Nephron (organoid): ENCODE data around the gene KLHL29.

Source experiments
- H3K27ac Mint-ChIP-seq, 3 experiments: 2 replicates each; pipeline ENCODE4 v1.8.0; 2020; ENCODE audit warnings: mixed read lengths in 3 of 3, mild to moderate bottlenecking in 2 of 3, moderate library complexity in 1 of 3
- H3K27me3 Mint-ChIP-seq: 2 replicates; pipeline ENCODE4 v1.8.0; 2021; ENCODE audit warnings: low read depth, mild to moderate bottlenecking, moderate library complexity, mixed read lengths
- H3K36me3 Mint-ChIP-seq: 2 replicates; pipeline ENCODE4 v1.8.0; 2020; ENCODE audit warnings: low read depth, mixed read lengths
- H3K4me1 Mint-ChIP-seq: 2 replicates; pipeline ENCODE4 v1.8.0; 2020; ENCODE audit warnings: mixed read lengths
- H3K4me3 Mint-ChIP-seq, 3 experiments: 2 replicates each; pipeline ENCODE4 v1.8.0; 2020; ENCODE audit warnings: mild to moderate bottlenecking in 3 of 3, mixed read lengths in 3 of 3, moderate library complexity in 2 of 3
- H3K9me3 Mint-ChIP-seq: 2 replicates; pipeline ENCODE4 v1.8.0; 2020; ENCODE audit warnings: mixed read lengths
- TF ChIP-seq, protein P1 (sequence below), 3 experiments: fragments of 200-600 bp; sonication (generic); IDR thresholded peaks; one replicate each; pipeline ENCODE4 v1.5.0; 2021; ENCODE audit warnings: antibody characterized with exemption in 3 of 3; ENCODE audit not compliant: unreplicated experiment in 3 of 3

Gene KLHL29

DNA sequence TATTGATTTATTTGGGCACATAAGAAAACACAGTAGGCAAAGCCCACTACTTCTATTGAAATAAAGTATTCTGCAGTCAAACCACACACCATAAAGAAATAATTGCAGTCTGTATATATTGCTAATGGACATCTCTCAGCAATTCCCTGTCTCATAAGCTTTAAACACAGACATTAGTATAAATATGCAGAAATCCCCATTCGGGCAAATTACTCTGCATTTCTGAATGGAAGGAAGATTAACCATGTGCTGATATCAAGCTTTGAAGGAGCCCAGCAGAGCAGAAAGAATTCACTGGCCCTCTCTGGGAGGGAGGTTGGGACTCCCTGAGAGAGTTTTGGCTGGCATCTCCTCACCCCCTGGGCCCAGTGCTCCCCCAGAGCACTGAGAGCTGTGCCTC is 272.4 kb downstream of the KLHL29 start:
- H3K4me3 Mint-ChIP-seq: no peak overlapping the region
- peaks cover 3% of the 10 kb centered on the region for H3K36me3 Mint-ChIP-seq
- TF ChIP-seq, protein P1, sequence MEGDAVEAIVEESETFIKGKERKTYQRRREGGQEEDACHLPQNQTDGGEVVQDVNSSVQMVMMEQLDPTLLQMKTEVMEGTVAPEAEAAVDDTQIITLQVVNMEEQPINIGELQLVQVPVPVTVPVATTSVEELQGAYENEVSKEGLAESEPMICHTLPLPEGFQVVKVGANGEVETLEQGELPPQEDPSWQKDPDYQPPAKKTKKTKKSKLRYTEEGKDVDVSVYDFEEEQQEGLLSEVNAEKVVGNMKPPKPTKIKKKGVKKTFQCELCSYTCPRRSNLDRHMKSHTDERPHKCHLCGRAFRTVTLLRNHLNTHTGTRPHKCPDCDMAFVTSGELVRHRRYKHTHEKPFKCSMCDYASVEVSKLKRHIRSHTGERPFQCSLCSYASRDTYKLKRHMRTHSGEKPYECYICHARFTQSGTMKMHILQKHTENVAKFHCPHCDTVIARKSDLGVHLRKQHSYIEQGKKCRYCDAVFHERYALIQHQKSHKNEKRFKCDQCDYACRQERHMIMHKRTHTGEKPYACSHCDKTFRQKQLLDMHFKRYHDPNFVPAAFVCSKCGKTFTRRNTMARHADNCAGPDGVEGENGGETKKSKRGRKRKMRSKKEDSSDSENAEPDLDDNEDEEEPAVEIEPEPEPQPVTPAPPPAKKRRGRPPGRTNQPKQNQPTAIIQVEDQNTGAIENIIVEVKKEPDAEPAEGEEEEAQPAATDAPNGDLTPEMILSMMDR (IDR thresholded peaks at IDR 0.05; ENCODE audit: unreplicated experiment in 3 of 3): no peak

DNA sequence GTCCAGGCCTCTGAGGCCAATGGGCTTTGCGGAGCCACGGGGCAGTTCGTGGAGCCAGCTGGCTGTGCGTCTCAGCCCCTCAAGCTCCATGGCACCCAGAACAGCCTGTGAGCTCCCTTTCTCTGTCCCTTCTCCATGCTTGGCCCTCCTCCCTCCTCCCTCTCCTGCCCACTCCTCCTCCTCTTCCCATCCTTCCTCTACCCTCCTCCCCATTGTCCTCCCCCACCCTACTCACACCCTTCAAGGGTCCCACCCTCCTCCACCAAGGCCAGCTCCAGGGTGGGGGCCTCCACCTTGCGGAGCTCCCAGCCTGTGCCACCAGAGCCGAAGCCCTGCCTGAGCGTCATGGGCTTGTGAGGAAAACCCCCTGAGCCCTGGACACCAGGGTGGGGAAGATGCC is 273.0 kb downstream of the KLHL29 start:
- Mint-ChIP-seq H3K27me3 (peaks cover 6% of the 10 kb centered on the region), H3K36me3 (peaks cover 2% of the 10 kb centered on the region), H3K27ac (no peak overlapping the region), H3K9me3 (no peaks in the 10 kb centered on the region), H3K4me1 (peaks cover 49% of the 10 kb centered on the region), H3K4me3 (no peak overlapping the region)
- TF ChIP-seq, protein P1 (IDR thresholded peaks at IDR 0.05; ENCODE audit: unreplicated experiment in 3 of 3): no peak

More for the DNA sequence above, 272.4 kb downstream of the KLHL29 start:
- Mint-ChIP-seq H3K4me1 (peaks cover 49% of the 10 kb centered on the region), H3K27me3 (peaks cover 6% of the 10 kb centered on the region), H3K27ac (peak overlapping the region in 1 of 3 experiments; percentile 35), H3K9me3 (no peaks in the 10 kb centered on the region)

DNA sequence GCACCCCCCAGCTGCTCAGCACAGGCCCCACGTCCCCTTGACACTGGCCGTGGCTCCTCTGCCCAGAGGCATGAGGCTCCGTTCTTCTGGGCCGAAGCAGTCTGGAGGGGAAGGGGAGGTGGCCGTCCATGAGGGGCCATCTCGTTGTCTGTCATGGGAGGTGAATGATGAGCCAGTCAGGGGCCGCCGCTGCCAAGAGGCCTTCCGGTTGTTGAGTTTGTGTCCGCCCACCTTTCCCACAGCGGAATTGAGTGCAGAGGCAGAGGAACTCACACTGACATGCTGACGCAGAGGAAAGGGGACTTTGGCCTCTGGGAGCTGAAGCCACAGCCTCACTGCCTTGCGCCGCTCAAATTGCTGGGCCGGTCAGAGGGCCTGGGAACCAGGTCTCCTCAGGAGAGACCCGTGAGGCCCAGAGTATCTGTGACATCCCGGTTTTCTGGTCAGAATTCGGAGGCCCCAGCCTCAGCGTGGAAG is 273.5 kb downstream of the KLHL29 start:
- Mint-ChIP-seq H3K36me3 (no peaks in the 10 kb centered on the region), H3K27me3 (peaks cover 6% of the 10 kb centered on the region), H3K4me1 (peaks cover 51% of the 10 kb centered on the region), H3K9me3 (no peaks in the 10 kb centered on the region), H3K27ac (peak overlapping the region; percentile 50 to 86 (median 78)), H3K4me3 (peak overlapping the region in 1 of 3 experiments; percentile 13)
- TF ChIP-seq, protein P1 (IDR thresholded peaks at IDR 0.05; ENCODE audit: unreplicated experiment in 3 of 3): no peak

DNA sequence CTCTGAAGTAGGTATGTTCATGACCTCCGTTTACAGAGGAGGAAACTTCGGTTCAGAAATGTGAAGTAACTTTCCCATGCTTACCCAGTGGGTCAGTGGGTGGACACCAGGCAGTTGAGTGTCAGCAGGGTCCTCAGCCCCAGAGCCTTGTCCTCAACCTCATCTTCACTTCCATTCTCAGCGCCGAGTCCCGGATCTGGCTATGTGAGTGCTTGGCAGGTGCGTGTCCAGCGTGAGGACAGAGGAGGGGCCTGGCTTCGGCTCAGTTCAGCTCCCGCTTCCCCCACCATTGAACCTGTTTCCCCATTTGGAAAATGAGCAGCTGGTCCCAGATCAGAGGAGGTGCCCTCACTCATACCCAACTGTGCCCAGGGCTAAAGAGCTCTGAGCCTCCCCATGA is 274.3 kb downstream of the KLHL29 start:
- TF ChIP-seq, protein P1 (IDR thresholded peaks at IDR 0.05; ENCODE audit: unreplicated experiment in 3 of 3): no peak
- H3K27ac Mint-ChIP-seq: peak overlapping the region; percentile 50 to 86 (median 78)
- peaks cover 57% of the 10 kb centered on the region for H3K4me1 Mint-ChIP-seq
- no peak overlapping the region for H3K4me3 Mint-ChIP-seq
- no peaks in the 10 kb centered on the region for H3K36me3 Mint-ChIP-seq
- peaks cover 6% of the 10 kb centered on the region for H3K27me3 Mint-ChIP-seq
- H3K9me3 Mint-ChIP-seq: no peaks in the 10 kb centered on the region

DNA sequence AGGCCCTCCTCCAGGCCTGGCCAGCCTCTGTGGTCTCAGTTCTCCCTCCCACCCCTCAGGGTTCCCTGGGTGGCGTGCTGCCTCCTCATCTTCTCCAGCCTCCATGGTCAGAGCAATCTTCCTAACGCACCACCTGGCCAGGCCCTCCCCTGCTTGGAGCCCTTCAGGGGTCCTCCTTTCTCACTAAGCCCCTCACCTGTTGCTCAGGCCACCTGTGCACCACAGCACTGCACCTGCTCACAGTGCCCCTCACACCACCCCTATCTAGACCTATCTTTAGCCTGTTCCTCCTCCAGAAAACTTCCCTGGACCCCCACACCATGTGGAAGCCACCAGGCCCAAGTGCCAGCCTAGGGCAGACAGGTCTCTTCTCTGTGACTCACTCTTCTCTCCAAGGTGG is 274.8 kb downstream of the KLHL29 start:
- Mint-ChIP-seq H3K36me3 (no peaks in the 10 kb centered on the region), H3K27me3 (peaks cover 6% of the 10 kb centered on the region), H3K27ac (peak overlapping the region in 2 of 3 experiments; percentile 51 to 86), H3K9me3 (no peaks in the 10 kb centered on the region), H3K4me1 (peaks cover 57% of the 10 kb centered on the region), H3K4me3 (peak overlapping the region in 2 of 3 experiments; percentile 20 to 21)
- TF ChIP-seq, protein P1 (IDR thresholded peaks at IDR 0.05; ENCODE audit: unreplicated experiment in 3 of 3): no peak

DNA sequence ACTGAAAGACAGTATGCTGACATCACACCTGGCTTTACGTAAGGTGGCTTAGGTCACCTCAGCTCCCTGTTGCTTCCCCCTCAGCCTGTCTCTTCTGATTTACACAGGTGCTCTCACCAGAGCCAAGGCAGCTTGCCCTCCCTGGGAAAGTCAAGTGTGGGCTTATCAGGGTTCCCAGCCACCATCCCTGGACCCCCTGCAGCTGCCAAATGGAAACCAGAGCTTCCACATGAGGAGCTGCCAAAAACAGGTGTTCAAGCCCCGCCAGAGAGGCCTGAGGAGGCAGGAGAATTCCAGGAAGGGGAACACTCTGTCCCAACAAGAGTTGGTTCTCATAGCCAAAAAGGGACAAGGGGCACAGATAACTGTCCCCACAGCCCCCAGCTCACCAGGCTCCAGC is 275.3 kb downstream of the KLHL29 start:
- peak overlapping the region in 2 of 3 experiments; percentile 51 to 86 for H3K27ac Mint-ChIP-seq

More for the DNA sequence above, 275.3 kb downstream of the KLHL29 start:
- no peaks in the 10 kb centered on the region for H3K36me3 Mint-ChIP-seq
- peaks cover 6% of the 10 kb centered on the region for H3K27me3 Mint-ChIP-seq
- H3K9me3 Mint-ChIP-seq: no peaks in the 10 kb centered on the region
- TF ChIP-seq, protein P1 (IDR thresholded peaks at IDR 0.05; ENCODE audit: unreplicated experiment in 3 of 3): no peak
- H3K4me3 Mint-ChIP-seq: no peak overlapping the region
- peaks cover 56% of the 10 kb centered on the region for H3K4me1 Mint-ChIP-seq
